T-cell (primary cell): ENCODE results near the gene HAUS8. TPM values are rescaled to one million over a fixed set of nuclear protein-coding genes. Genes with fewer than 3 reads are reported as not detected.

ENCODE experiments used
- ATAC-seq, 4 experiments: fragments of 200-7000 bp in 3 of 4; fragments of 150-1000 bp in 1 of 4; cut with Tn5 transposase; replicated peaks in 1 of 4; 1 replicate in 3 of 4; 2 replicates in 1 of 4; pipeline ENCODE4 v1.10.0; 2021; ENCODE audit warnings: moderate library complexity in 3 of 4, mild to moderate bottlenecking in 2 of 4, moderate number of reproducible peaks in 1 of 4
- CTCF ChIA-PET, 2 donors: fragments of 300-600 bp; sonication (Branson Sonifier 250); formaldehyde crosslinking; loops; one replicate each; lab custom pipeline; 2022; ENCODE audit warnings: antibody characterized with exemption in 2 of 2; lab: Charles Lee
- POLR2A ChIA-PET, 2 donors: fragments of 300-600 bp; sonication (Branson Sonifier 250); formaldehyde crosslinking; loops; one replicate each; lab custom pipeline; 2022; ENCODE audit warnings: antibody characterized with exemption in 2 of 2; lab: Charles Lee
- DNase-seq, 35 experiments: peaks; one replicate each; pipeline versions ENCODE4 v3.0.0 to v3.0.0-alpha.2; 2013 to 2023
- H3K27ac ChIP-seq: one replicate; pipeline ENCODE4 v1.5.1; 2013; ENCODE audit warnings: low read length
- H3K27me3 ChIP-seq, 2 experiments: replicated peaks in 1 of 2; 1 replicate in 1 of 2; 2 replicates in 1 of 2; pipeline versions ENCODE4 v1.6.1 to v1.7.0; 2013; ENCODE audit warnings: low read length in 1 of 2, mixed read lengths in 1 of 2; ENCODE audit not compliant: control insufficient read depth in 2 of 2, insufficient read depth in 2 of 2; ENCODE audit errors: extremely low read depth in 1 of 2
- H3K36me3 ChIP-seq, 2 donors: 1 replicate in 1 of 2; 2 replicates in 1 of 2; pipeline versions ENCODE4 v1.6.1 to v1.7.0; 2013; ENCODE audit warnings: low read length in 1 of 2; ENCODE audit not compliant: control insufficient read depth in 2 of 2, insufficient read depth in 1 of 2; ENCODE audit errors: extremely low read depth in 1 of 2
- H3K4me1 ChIP-seq, 2 experiments: 1 replicate in 1 of 2; 2 replicates in 1 of 2; pipeline versions ENCODE4 v1.6.1 to v1.7.0; 2013; ENCODE audit warnings: low read length in 2 of 2, mixed read lengths in 1 of 2; ENCODE audit not compliant: insufficient read depth in 2 of 2, control insufficient read depth in 1 of 2; ENCODE audit errors: extremely low read depth in 1 of 2
- H3K4me3 ChIP-seq, 2 donors: 1 replicate in 1 of 2; 2 replicates in 1 of 2; pipeline versions ENCODE4 v1.5.1 to v1.7.0; 2013; ENCODE audit warnings: mild to moderate bottlenecking in 2 of 2, low read length in 1 of 2, moderate library complexity in 1 of 2; ENCODE audit not compliant: control insufficient read depth in 1 of 2; ENCODE audit errors: extremely low read depth in 1 of 2
- H3K9me3 ChIP-seq: 2 replicates; pipeline ENCODE4 v1.7.0; 2013
- H3K27ac Mint-ChIP-seq, 2 donors: one replicate each; pipeline ENCODE4 v1.8.0; 2020 to 2021; ENCODE audit warnings: mild to moderate bottlenecking in 2 of 2, mixed read lengths in 2 of 2
- H3K27me3 Mint-ChIP-seq, 2 donors: one replicate each; pipeline ENCODE4 v1.8.0; 2021 to 2022; ENCODE audit warnings: mixed read lengths in 2 of 2
- H3K36me3 Mint-ChIP-seq: one replicate; pipeline ENCODE4 v1.8.0; 2021; ENCODE audit warnings: mixed read lengths
- H3K4me1 Mint-ChIP-seq, 3 donors: one replicate each; pipeline ENCODE4 v1.8.0; 2020 to 2022; ENCODE audit warnings: mixed read lengths in 3 of 3, mild to moderate bottlenecking in 1 of 3
- H3K4me3 Mint-ChIP-seq, 3 donors: one replicate each; pipeline ENCODE4 v1.8.0; 2020 to 2022; ENCODE audit warnings: mild to moderate bottlenecking in 3 of 3, mixed read lengths in 3 of 3, moderate library complexity in 3 of 3
- H3K9me3 Mint-ChIP-seq, 3 donors: one replicate each; pipeline ENCODE4 v1.8.0; 2020 to 2022; ENCODE audit warnings: mixed read lengths in 3 of 3
- WGBS: methylation state at CpG from one replicate; pipeline ENCODE4 v1.1.5; 2013; ENCODE audit warnings: missing lambda C conversion rate; ENCODE audit not compliant: insufficient coverage; 5-methylcytosine and 5-hydroxymethylcytosine counted together
- total RNA-seq, 35 experiments: library from RNA in 6 of 35; stranded (reverse) in 6 of 35; fragments of 120-200 nt in 1 of 35; gene quantifications; one replicate each; pipeline versions ENCODE4 v1.2.1 to v1.2.4 and lab custom pipeline; 2013 to 2026

HAUS8 gene
- total RNA-seq, 5 donors from 2014 or later (not counting 1 experiment from before 2014, with no cell fraction given): 16.6 to 20.4 (median 19.3) TPM

- no peaks in the 10 kb centered on the region for H3K36me3 ChIP-seq
- no peaks in the 10 kb centered on the region for H3K27me3 Mint-ChIP-seq
- H3K27me3 ChIP-seq: peaks cover 0 to 7% of the 10 kb centered on the region in 2 experiments
- no peaks in the 10 kb centered on the region for H3K9me3 ChIP-seq
- H3K4me3 ChIP-seq: no peak overlapping the region
- no peak overlapping the region for H3K27ac ChIP-seq
- 100% methylated on average over 3 of the region's 3 CpGs for WGBS
- H3K4me3 Mint-ChIP-seq: no peak overlapping the region
- ChIA-PET POLR2A (no interaction called here), CTCF (no interaction called here)
- ATAC-seq (no peak), DNase-seq (no peak)
- H3K4me1 Mint-ChIP-seq: peaks cover 7 to 19% (median 16%) of the 10 kb centered on the region in 3 donors
- no peaks in the 10 kb centered on the region for H3K36me3 Mint-ChIP-seq
- H3K27ac Mint-ChIP-seq: no peak overlapping the region
- H3K9me3 Mint-ChIP-seq: no peaks in the 10 kb centered on the region
- H3K4me1 ChIP-seq: peaks cover 9 to 17% of the 10 kb centered on the region in 2 experiments
These were observed 68.7 kb downstream of the HAUS8 start for GRCh38 chr19:17006579-17006978.

GRCh38 chr19:17005000-17005399 is 70.3 kb downstream of the HAUS8 start:
- no peaks in the 10 kb centered on the region for H3K27me3 Mint-ChIP-seq
- Histone ChIP-seq H3K4me1 (peaks cover 13 to 31% of the 10 kb centered on the region in 2 experiments), H3K9me3 (no peaks in the 10 kb centered on the region), H3K27me3 (peaks cover 0 to 7% of the 10 kb centered on the region in 2 experiments), H3K4me3 (no peak overlapping the region), H3K36me3 (no peaks in the 10 kb centered on the region), H3K27ac (no peak overlapping the region)
- no peaks in the 10 kb centered on the region for H3K9me3 Mint-ChIP-seq
- H3K4me1 Mint-ChIP-seq: peaks cover 16 to 33% (median 32%) of the 10 kb centered on the region in 3 donors
- POLR2A ChIA-PET: no interaction called here
- WGBS: 54% methylated on average over 1 of the region's 3 CpGs
- ATAC-seq: no peak
- DNase-seq: no peak
- no peak overlapping the region for H3K4me3 Mint-ChIP-seq
- no peaks in the 10 kb centered on the region for H3K36me3 Mint-ChIP-seq
- CTCF ChIA-PET: no interaction called here
- H3K27ac Mint-ChIP-seq: no peak overlapping the region

GRCh38 chr19:17004386-17004785 is 70.9 kb downstream of the HAUS8 start:
- Histone ChIP-seq H3K4me1 (peaks cover 13 to 31% of the 10 kb centered on the region in 2 experiments), H3K4me3 (no peak overlapping the region), H3K27me3 (peaks cover 0 to 7% of the 10 kb centered on the region in 2 experiments), H3K36me3 (no peaks in the 10 kb centered on the region), H3K9me3 (no peaks in the 10 kb centered on the region), H3K27ac (no peak overlapping the region)
- ATAC-seq (no peak), DNase-seq (no peak)
- 91% methylated on average over 9 of the region's 15 CpGs for WGBS
- ChIA-PET CTCF (no interaction called here), POLR2A (no interaction called here)
- H3K36me3 Mint-ChIP-seq: no peaks in the 10 kb centered on the region
- no peaks in the 10 kb centered on the region for H3K27me3 Mint-ChIP-seq
- no peak overlapping the region for H3K4me3 Mint-ChIP-seq
- H3K27ac Mint-ChIP-seq: no peak overlapping the region
- peaks cover 16 to 33% (median 32%) of the 10 kb centered on the region in 3 donors for H3K4me1 Mint-ChIP-seq
- no peaks in the 10 kb centered on the region for H3K9me3 Mint-ChIP-seq

GRCh38 chr19:17002455-17002854 is 72.8 kb downstream of the HAUS8 start:
- WGBS: 58% methylated on average over 4 of the region's 7 CpGs
- peak overlapping the region in 1 of 3 donors; percentile 78 for H3K4me3 Mint-ChIP-seq
- H3K4me1 Mint-ChIP-seq: peaks cover 16 to 34% (median 33%) of the 10 kb centered on the region in 3 donors
- POLR2A ChIA-PET: no interaction called here
- H3K27ac ChIP-seq: peak overlapping the region; percentile 37
- H3K9me3 ChIP-seq: no peaks in the 10 kb centered on the region
- peak overlapping the region in 1 of 2 donors; percentile 21 for H3K4me3 ChIP-seq
- peaks cover 3% of the 10 kb centered on the region for H3K36me3 Mint-ChIP-seq
- no peak for ATAC-seq
- H3K27me3 ChIP-seq: peaks cover 0 to 5% of the 10 kb centered on the region in 2 experiments
- H3K27ac Mint-ChIP-seq: peak overlapping the region in 1 of 2 donors; percentile 43
- peak in 1 of 35 experiments; percentile 33 for DNase-seq
- H3K27me3 Mint-ChIP-seq: no peaks in the 10 kb centered on the region
- CTCF ChIA-PET: no interaction called here
- peaks cover 0 to 6% (median 5%) of the 10 kb centered on the region in 3 donors for H3K9me3 Mint-ChIP-seq
- no peaks in the 10 kb centered on the region for H3K36me3 ChIP-seq
- H3K4me1 ChIP-seq: peaks cover 13 to 31% of the 10 kb centered on the region in 2 experiments

- peak in 33 of 35 experiments; percentile 43 to 95 (median 86) for DNase-seq
- Histone ChIP-seq H3K4me3 (peak overlapping the region; percentile 15 to 21), H3K36me3 (no peaks in the 10 kb centered on the region), H3K4me1 (peaks cover 13 to 31% of the 10 kb centered on the region in 2 experiments), H3K9me3 (no peaks in the 10 kb centered on the region), H3K27me3 (peaks cover 0 to 5% of the 10 kb centered on the region in 2 experiments), H3K27ac (peak overlapping the region; percentile 80)
- ATAC-seq: peak; percentile 94 to 97 (median 97)
- H3K27ac Mint-ChIP-seq: peak overlapping the region; percentile 61 to 87
- no peaks in the 10 kb centered on the region for H3K27me3 Mint-ChIP-seq
- peaks cover 0 to 6% (median 5%) of the 10 kb centered on the region in 3 donors for H3K9me3 Mint-ChIP-seq
- peak overlapping the region in 2 of 3 donors; percentile 55 to 78 for H3K4me3 Mint-ChIP-seq
- WGBS: 3% methylated on average over 6 of the region's 7 CpGs
- H3K36me3 Mint-ChIP-seq: peaks cover 3% of the 10 kb centered on the region
- ChIA-PET CTCF (no interaction called here), POLR2A (no interaction called here)
- H3K4me1 Mint-ChIP-seq: peaks cover 16 to 34% (median 33%) of the 10 kb centered on the region in 3 donors
These were observed 73.6 kb downstream of the HAUS8 start for GRCh38 chr19:17001603-17002183.
